ENCODE data around the gene LGR6. TPM values are rescaled to one million over a fixed set of nuclear protein-coding genes. Genes with fewer than 3 reads are reported as not detected.
"Not testable (repeated sequence)": the region's sequence is repeated elsewhere in the genome, so short reads cannot be mapped to it uniquely, and the experiment has no call there.

The LGR6 gene
- total and polyA plus RNA-seq, 2 of the 8 experiments (the other 6 are each of a cell fraction or from before 2014, with no cell fraction given) = 0.50 to 1.0 TPM

DNA sequence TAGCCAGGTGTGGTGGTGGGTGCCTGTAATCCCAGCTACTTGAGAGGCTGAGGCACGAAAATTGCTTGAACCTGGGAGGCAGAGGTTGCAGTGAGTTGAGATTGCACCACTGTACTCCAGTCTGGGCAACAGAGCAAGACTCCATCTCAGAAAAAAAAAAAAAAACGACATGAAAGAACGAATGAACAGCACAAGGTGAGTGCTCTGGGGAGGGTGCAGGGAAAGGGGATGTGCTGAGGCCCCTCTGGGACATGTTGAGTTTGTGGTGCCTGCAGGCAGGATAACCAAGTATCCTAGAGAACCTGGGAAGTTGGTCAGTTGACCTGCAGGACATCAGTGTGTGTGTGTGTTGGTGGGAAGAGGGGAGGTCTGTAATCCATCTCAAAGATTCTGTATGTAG lies 46.6 kb downstream of the LGR6 start:
- CTCF ChIA-PET (ENCODE audit: partially characterized antibody) = interaction anchor here (0.6 to 17.3 kb wide), 7 partner anchors 10 to 1347 kb away, joined by 3 to 249 read pairs (median 4); no protein-coding TSS in a partner anchor
- 0 out of 2 replicates have a peak overlapping the region, but pooled peaks have one; percentile 13 for H2BK15ac ChIP-seq (ENCODE audit: low read length)
- not testable (repeated sequence) for H4K91ac ChIP-seq (replicated peaks; ENCODE audit: insufficient read length, low read length); H3K14ac ChIP-seq (ENCODE audit: insufficient read length); H2BK120ac ChIP-seq (replicated peaks; ENCODE audit: low read depth, low read length); H3K23me2 ChIP-seq (ENCODE audit: low read depth, low read length); H4K5ac ChIP-seq (ENCODE audit: insufficient read length, low read depth, low read length); H4K8ac ChIP-seq (ENCODE audit: extremely low read depth, insufficient read depth, low read length); FAIRE-seq; H3K23ac ChIP-seq (ENCODE audit: insufficient read length); H3K9me3 ChIP-seq (ENCODE audit: insufficient read depth in 2 of 2, low read depth in 1 of 2, low read length in 1 of 2); H3K56ac ChIP-seq (replicated peaks; ENCODE audit: insufficient read length, low read depth, low read length); H3K27me3 ChIP-seq (replicated peaks in 1 of 4; ENCODE audit: control insufficient read depth in 3 of 4, extremely low read depth in 1 of 4, insufficient read depth in 3 of 4, low read length in 3 of 4); H3K27ac ChIP-seq (ENCODE audit: low read depth, low read length); H2AK5ac ChIP-seq (ENCODE audit: low read depth, low read length); H2AFZ ChIP-seq (ENCODE audit: low read length); H4K20me1 ChIP-seq (replicated peaks in 1 of 2; ENCODE audit: control insufficient read depth in 1 of 2, insufficient read depth in 2 of 2, low read length in 2 of 2); H2BK20ac ChIP-seq (ENCODE audit: low read length); H3K36me3 ChIP-seq (ENCODE audit: control insufficient read depth in 2 of 4, insufficient read depth in 4 of 4, low read length in 3 of 4); H3K4me3 ChIP-seq (ENCODE audit: extremely low read depth in 1 of 4, insufficient read depth in 2 of 4, low read depth in 3 of 4, low read length in 4 of 4); H3K79me2 ChIP-seq (ENCODE audit: control insufficient read depth in 1 of 2, insufficient read depth in 2 of 2, low read length in 2 of 2); H3K18ac ChIP-seq (ENCODE audit: extremely low read depth, low read length); H3K4me2 ChIP-seq (ENCODE audit: insufficient read depth in 1 of 2, low read depth in 2 of 2, low read length in 2 of 2); H2BK5ac ChIP-seq (ENCODE audit: low read depth, low read length); H2BK12ac ChIP-seq (ENCODE audit: low read depth, low read length); H3K9ac ChIP-seq (replicated peaks in 1 of 4; ENCODE audit: extremely low read depth in 1 of 4, low read depth in 3 of 4, low read length in 3 of 4); H3K4ac ChIP-seq (replicated peaks; ENCODE audit: insufficient read length, low read depth, low read length); H3K79me1 ChIP-seq (ENCODE audit: low read depth, low read length)
- H3K4me1 ChIP-seq (replicated peaks in 1 of 4; ENCODE audit: control insufficient read depth in 3 of 4, insufficient read depth in 4 of 4, low read length in 3 of 4) = peaks cover 0 to 18% (median 10%) of the 10 kb centered on the region in 4 experiments; a peak in 6 of 7 replicates
- WGBS, 2 experiments (ENCODE audit: extremely low coverage in 1 of 2, insufficient coverage in 1 of 2, insufficient read length in 1 of 2, insufficient replicate concordance in 2 of 2, low coverage in 1 of 2, low lambda C conversion rate in 2 of 2, missing lambda C conversion rate in 1 of 2) = 77% methylated on average over 3 of the region's 3 CpGs; no CpG with 5 or more reads in 1 of the 2 experiments
- peak in 1 of 2 experiments; percentile 22 for DNase-seq (ENCODE audit: low read depth in 1 of 2, low spot score in 2 of 2)
- POLR2A ChIA-PET (ENCODE audit: partially characterized antibody) = interaction anchor here (0.9 to 1.1 kb wide), 2 partner anchors 11 to 48 kb away, joined by 3 to 4 read pairs; no protein-coding TSS in a partner anchor
